OCI-LY3 (cell line): ENCODE measurements around the gene TMEM132A.
A peak's percentile ranks its signal among the peaks of the same experiment; 100 is the strongest.

ENCODE experiments used
- EZH2phosphoT487 ChIP-seq: fragments of 200-600 bp; shearing (Covaris generic); IDR thresholded peaks from 2 replicates; pipeline ENCODE4 v1.6.1; 2018; ENCODE audit warnings: antibody characterized with exemption, mixed run types, low read depth
- TF ChIP-seq, protein P1 (sequence below): fragments of 200-600, 300-600 bp; sonication (generic); IDR thresholded peaks from 2 replicates; pipeline ENCODE4 v1.5.1; 2014; ENCODE audit warnings: antibody characterized with exemption, low read length, low read depth

DNA sequence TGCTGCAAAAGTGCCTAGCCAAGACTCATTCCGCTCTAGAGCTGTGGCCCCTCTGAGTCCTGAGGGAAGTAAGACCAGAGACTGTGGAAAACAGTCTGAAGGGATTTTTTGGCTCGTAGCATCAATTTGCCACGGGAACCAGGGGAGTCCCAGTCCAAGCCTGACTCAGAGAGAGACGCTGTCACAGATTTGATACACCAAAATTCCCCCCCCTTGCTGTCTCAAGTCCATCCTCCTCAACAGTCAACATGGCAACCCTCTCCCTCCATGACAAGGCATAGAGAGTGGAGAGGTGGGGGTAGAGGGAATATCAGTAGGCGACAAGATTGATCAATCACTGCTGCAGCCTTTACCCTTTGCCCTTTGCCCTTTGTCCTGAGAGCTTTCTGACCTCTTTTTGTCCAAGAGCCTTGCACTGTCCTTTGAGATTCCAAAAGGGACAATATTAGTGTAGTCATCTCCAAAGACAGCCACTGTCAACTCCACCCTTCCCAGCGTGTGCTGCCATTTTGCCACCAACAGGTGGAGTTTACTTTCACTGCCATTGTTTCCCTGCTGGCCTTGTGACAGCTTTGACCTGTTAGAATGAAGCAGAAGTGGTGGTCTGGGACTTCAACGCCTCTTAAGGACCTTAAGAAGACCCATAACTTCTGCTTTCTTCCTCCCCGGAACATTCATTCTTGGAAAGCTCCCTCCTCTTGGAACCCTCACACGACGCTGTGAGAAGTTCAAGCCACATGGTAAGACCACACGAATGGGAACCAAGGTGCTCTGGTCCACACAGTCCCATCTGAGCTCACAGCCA lies 20.4 kb downstream of the TMEM132A start:
- TF ChIP-seq, protein P1, sequence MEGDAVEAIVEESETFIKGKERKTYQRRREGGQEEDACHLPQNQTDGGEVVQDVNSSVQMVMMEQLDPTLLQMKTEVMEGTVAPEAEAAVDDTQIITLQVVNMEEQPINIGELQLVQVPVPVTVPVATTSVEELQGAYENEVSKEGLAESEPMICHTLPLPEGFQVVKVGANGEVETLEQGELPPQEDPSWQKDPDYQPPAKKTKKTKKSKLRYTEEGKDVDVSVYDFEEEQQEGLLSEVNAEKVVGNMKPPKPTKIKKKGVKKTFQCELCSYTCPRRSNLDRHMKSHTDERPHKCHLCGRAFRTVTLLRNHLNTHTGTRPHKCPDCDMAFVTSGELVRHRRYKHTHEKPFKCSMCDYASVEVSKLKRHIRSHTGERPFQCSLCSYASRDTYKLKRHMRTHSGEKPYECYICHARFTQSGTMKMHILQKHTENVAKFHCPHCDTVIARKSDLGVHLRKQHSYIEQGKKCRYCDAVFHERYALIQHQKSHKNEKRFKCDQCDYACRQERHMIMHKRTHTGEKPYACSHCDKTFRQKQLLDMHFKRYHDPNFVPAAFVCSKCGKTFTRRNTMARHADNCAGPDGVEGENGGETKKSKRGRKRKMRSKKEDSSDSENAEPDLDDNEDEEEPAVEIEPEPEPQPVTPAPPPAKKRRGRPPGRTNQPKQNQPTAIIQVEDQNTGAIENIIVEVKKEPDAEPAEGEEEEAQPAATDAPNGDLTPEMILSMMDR: peak; percentile 48
- no peak for TF ChIP-seq EZH2phosphoT487
